Measurements from ENCODE around the gene SYTL1. TPM values are rescaled to one million over a fixed set of nuclear protein-coding genes. Genes with fewer than 3 reads are reported as not detected.

The SYTL1 gene
- total and polyA plus RNA-seq, 9 of the 15 experiments (the other 6 are each of a cell fraction or from before 2014, with no cell fraction given): 0.04 to 9.3 (median 1.7) TPM

DNA sequence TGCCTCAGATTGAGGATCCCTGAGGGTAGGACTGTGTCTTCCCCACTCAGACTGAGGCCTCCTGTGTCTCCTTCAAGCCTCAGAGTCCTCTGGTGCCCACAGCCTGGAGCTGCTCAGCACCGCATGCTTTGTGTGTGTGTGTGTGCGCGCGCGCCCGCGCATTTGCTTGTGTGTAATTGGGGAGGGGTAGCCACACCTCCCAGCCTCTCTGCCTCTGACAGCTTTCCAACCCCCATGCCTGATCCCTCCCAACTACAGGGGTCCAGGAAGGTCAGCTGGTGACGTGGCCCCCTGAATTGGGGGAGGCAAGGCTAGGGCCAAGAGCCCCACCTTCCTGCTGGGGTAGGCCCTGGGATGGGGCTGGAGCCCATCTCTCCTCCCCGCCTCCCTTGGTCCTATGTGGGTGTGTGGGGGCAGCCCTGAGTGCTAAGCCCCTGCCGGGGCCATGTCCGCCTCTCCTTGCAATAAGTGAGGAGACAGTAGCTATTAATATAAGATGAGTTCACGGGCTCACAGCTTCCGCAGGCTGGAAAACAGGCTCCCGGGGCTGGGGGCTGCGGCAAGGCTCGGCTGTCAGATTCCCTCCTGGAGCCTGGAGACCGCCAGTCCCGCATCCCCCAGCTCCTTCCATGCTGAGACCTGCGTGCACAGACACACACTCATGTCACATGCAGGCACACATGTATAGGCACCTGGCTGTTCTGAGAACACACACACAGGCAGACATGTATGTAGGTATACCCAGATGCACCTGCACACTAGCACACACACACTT lies 57.6 kb downstream of the SYTL1 start:
- no TSS peak for BruUV-seq (replicated peaks)
- no peaks in the 10 kb centered on the region for H4K20me1 ChIP-seq (replicated peaks; ENCODE audit: control insufficient read depth, insufficient read depth, low read length)
- WGBS (ENCODE audit: insufficient coverage, low coverage, missing lambda C conversion rate): 66% methylated on average over 19 of the region's 19 CpGs
- H3K27ac ChIP-seq (ENCODE audit: extremely low read depth, low read depth, low read length): no peak overlapping the region
- ChIA-PET CTCF (ENCODE audit: low intra/inter-chr PET ratio) (interaction anchor here (0.8 kb wide), 1 partner anchor 207 kb away, joined by 3 read pairs; no protein-coding TSS in a partner anchor), POLR2A (interaction anchor here (0.6 to 1.5 kb wide), 10 partner anchors 9 to 254 kb away, joined by 3 to 5 read pairs (median 3); no protein-coding TSS in a partner anchor)
- in situ Hi-C loops (cut with MboI): loop anchor here (5.0 kb wide), 1 partner anchor 208 kb away; no protein-coding TSS in a partner anchor
- H2AFZ ChIP-seq (ENCODE audit: low read depth, low read length): no peak overlapping the region
- H3K4me1 ChIP-seq (replicated peaks in 1 of 2; ENCODE audit: control insufficient read depth in 2 of 2, insufficient read depth in 2 of 2, low read length in 2 of 2): peaks cover 0 to 27% of the 10 kb centered on the region in 2 experiments; a peak in 3 of 5 replicates
- H3K36me3 ChIP-seq (ENCODE audit: control insufficient read depth, insufficient read depth, low read length): peaks cover 11% of the 10 kb centered on the region; the same call in 1 of the 3 replicates
- DNase-seq (ENCODE audit: extremely low read depth in 1 of 4, low spot score in 3 of 4) (no peak), ATAC-seq (no peak), FAIRE-seq (no peak)
- H3K27me3 ChIP-seq (ENCODE audit: control insufficient read depth in 2 of 2, insufficient read depth in 2 of 2, low read length in 2 of 2): no peaks in the 10 kb centered on the region
- H3K79me2 ChIP-seq (ENCODE audit: control insufficient read depth, insufficient read depth, low read length): no peaks in the 10 kb centered on the region
- H3K9me3 ChIP-seq (replicated peaks; ENCODE audit: control insufficient read depth, insufficient read depth, low read depth, low read length): no peaks in the 10 kb centered on the region
- H3K9me1 ChIP-seq (ENCODE audit: control insufficient read depth, insufficient read depth, low read length): no peaks in the 10 kb centered on the region
- intact Hi-C loops (cut with micrococcal nuclease): loop anchor here (5.0 kb wide), 1 partner anchor 352 kb away; no protein-coding TSS in a partner anchor
- H3K4me2 ChIP-seq (ENCODE audit: insufficient read depth, low read length): no peak overlapping the region
- H3K9ac ChIP-seq (ENCODE audit: insufficient read depth in 1 of 2, low read depth in 2 of 2, low read length in 2 of 2): peak overlapping the region in 1 of 2 experiments; percentile 32; a peak in 2 of 4 replicates
- H3K4me3 ChIP-seq: no peak overlapping the region
- TF ChIP-seq SP2 (IDR thresholded peaks at IDR 0.05; ENCODE audit: extremely low read depth, low read depth, low read length, poor library complexity, severe bottlenecking): no peak
- no peak for TF ChIP-seq C11orf30 (IDR thresholded peaks at IDR 0.05; ENCODE audit: low read depth)
- TF ChIP-seq, protein P1, sequence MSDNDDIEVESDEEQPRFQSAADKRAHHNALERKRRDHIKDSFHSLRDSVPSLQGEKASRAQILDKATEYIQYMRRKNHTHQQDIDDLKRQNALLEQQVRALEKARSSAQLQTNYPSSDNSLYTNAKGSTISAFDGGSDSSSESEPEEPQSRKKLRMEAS (CRISPR knock-in tag; IDR thresholded peaks at IDR 0.05): peak; percentile 21
- no peak for TF ChIP-seq SPI1 (IDR thresholded peaks at IDR 0.05; ENCODE audit: borderline replicate concordance, low read depth, low read length)
- TF ChIP-seq ZNF79 (CRISPR knock-in tag; IDR thresholded peaks at IDR 0.05; ENCODE audit: low read depth): no peak
- no peak for TF ChIP-seq SAFB (IDR thresholded peaks at IDR 0.05; ENCODE audit: borderline replicate concordance, low read depth, low read length)
- TF ChIP-seq, protein P2, sequence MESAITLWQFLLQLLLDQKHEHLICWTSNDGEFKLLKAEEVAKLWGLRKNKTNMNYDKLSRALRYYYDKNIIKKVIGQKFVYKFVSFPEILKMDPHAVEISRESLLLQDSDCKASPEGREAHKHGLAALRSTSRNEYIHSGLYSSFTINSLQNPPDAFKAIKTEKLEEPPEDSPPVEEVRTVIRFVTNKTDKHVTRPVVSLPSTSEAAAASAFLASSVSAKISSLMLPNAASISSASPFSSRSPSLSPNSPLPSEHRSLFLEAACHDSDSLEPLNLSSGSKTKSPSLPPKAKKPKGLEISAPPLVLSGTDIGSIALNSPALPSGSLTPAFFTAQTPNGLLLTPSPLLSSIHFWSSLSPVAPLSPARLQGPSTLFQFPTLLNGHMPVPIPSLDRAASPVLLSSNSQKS (CRISPR knock-in tag; IDR thresholded peaks at IDR 0.05): no peak
- TF ChIP-seq ZNF224 (CRISPR knock-in tag; IDR thresholded peaks at IDR 0.05): no peak
- no peak for TF ChIP-seq RFX7 (CRISPR knock-in tag; IDR thresholded peaks at IDR 0.05)
- peak; percentile 34; the same call in 1 of the 2 replicates for TF ChIP-seq TARDBP (IDR thresholded peaks at IDR 0.05)
- TF ChIP-seq FOXM1 (IDR thresholded peaks at IDR 0.05; ENCODE audit: low read depth): no peak
- 0 out of 2 replicates have a peak, but pooled peaks have one; percentile 67 for TF ChIP-seq FOXM1 (CRISPR knock-in tag; IDR thresholded peaks at IDR 0.05; ENCODE audit: low read depth)
- TF ChIP-seq, protein P3, sequence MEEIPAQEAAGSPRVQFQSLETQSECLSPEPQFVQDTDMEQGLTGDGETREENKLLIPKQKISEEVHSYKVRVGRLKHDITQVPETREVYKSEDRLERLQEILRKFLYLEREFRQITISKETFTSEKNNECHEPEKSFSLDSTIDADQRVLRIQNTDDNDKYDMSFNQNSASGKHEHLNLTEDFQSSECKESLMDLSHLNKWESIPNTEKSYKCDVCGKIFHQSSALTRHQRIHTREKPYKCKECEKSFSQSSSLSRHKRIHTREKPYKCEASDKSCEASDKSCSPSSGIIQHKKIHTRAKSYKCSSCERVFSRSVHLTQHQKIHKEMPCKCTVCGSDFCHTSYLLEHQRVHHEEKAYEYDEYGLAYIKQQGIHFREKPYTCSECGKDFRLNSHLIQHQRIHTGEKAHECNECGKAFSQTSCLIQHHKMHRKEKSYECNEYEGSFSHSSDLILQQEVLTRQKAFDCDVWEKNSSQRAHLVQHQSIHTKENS (CRISPR knock-in tag; IDR thresholded peaks at IDR 0.05): no peak
- TF ChIP-seq, protein P4, sequence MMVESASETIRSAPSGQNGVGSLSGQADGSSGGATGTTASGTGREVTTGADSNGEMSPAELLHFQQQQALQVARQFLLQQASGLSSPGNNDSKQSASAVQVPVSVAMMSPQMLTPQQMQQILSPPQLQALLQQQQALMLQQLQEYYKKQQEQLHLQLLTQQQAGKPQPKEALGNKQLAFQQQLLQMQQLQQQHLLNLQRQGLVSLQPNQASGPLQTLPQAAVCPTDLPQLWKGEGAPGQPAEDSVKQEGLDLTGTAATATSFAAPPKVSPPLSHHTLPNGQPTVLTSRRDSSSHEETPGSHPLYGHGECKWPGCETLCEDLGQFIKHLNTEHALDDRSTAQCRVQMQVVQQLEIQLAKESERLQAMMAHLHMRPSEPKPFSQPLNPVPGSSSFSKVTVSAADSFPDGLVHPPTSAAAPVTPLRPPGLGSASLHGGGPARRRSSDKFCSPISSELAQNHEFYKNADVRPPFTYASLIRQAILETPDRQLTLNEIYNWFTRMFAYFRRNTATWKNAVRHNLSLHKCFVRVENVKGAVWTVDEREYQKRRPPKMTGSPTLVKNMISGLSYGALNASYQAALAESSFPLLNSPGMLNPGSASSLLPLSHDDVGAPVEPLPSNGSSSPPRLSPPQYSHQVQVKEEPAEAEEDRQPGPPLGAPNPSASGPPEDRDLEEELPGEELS (CRISPR knock-in tag; IDR thresholded peaks at IDR 0.05; ENCODE audit: borderline replicate concordance): 0 out of 2 replicates have a peak, but pooled peaks have one; percentile 12
- TF ChIP-seq ZFP1 (CRISPR knock-in tag; IDR thresholded peaks at IDR 0.05): no peak
- TF ChIP-seq MCM7 (IDR thresholded peaks at IDR 0.05): no peak

Measured in K562 (cell line).